Lower lobe of right lung (tissue), 2 donors: ENCODE measurements around the gene TOX2. TPM values are rescaled to one million over a fixed set of nuclear protein-coding genes. Genes with fewer than 3 reads are reported as not detected.
A peak's percentile ranks its signal among the peaks of the same experiment; 100 is the strongest.

Source experiments
- ATAC-seq, 2 donors: fragments of 200-7000 bp; cut with Tn5 transposase; one replicate each; pipeline ENCODE4 v1.9.1; 2020 to 2022; ENCODE audit warnings: mild to moderate bottlenecking in 2 of 2, moderate library complexity in 2 of 2
- DNase-seq: peaks from one replicate; pipeline ENCODE4 v3.0.0-alpha.2; 2020
- H3K27ac ChIP-seq: fragments of 200-600 bp; one replicate; pipeline ENCODE4 v1.8.0; 2022
- H3K27me3 ChIP-seq: fragments of 200-600 bp; one replicate; pipeline ENCODE4 v1.8.0; 2022; ENCODE audit warnings: low read depth
- H3K36me3 ChIP-seq: fragments of 200-600 bp; one replicate; pipeline ENCODE4 v1.8.0; 2022; ENCODE audit warnings: mild to moderate bottlenecking
- H3K4me1 ChIP-seq: fragments of 200-600 bp; one replicate; pipeline ENCODE4 v1.8.0; 2022
- H3K4me3 ChIP-seq: fragments of 200-600 bp; one replicate; pipeline ENCODE4 v1.8.0; 2022; ENCODE audit warnings: mild to moderate bottlenecking
- H3K9me3 ChIP-seq: fragments of 200-600 bp; one replicate; pipeline ENCODE4 v1.8.0; 2022
- intact Hi-C: fragments of 100-400 bp; cut with DNase I; formaldehyde crosslinking; loops from one replicate; pipeline ENCODE4 v1.11.0; 2022
- total RNA-seq: library from RNA; stranded (reverse); fragmentation: NEBNext Ultra II Directional; extraction: Animal tissue kit (Norgen Biotek cat#: 25700); gene quantifications from one replicate; pipeline ENCODE4 v1.2.1, GENCODE V29; 2021
- TF ChIP-seq, protein P1 (sequence below): fragments of 200-600 bp; IDR thresholded peaks from one replicate; pipeline ENCODE4 v1.8.0; 2022; ENCODE audit warnings: antibody characterized with exemption, mild to moderate bottlenecking
- donor health status: DM: no; HTN: yes; CAD: no; lungs with severe emphysema.

The TOX2 gene
- total RNA-seq, 1 donor from 2014 or later: 16.3 TPM

DNA sequence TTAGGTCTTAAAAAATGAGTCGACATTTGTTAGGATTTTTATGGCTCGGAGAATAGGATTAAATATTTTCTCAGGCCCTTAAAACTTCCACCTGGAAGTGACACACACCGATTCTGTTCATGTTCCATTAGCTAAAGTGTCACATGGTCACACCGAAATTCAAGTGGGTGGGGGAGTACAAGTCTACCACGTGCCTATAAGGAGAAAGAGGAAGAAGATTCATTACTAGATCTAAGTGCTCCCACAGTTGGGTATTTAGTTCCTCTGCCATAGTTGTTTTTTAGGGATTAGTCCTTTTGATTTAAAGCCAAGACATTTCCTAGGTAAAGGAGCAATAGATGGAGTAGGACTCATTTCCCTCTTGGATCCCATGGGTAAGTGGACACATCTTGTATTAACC lies 4.9 kb upstream of the TOX2 start:
- H3K4me1 ChIP-seq: no peaks in the 10 kb centered on the region
- peaks cover 30% of the 10 kb centered on the region for H3K9me3 ChIP-seq
- no peak overlapping the region for H3K4me3 ChIP-seq
- peaks cover 10% of the 10 kb centered on the region for H3K27me3 ChIP-seq
- intact Hi-C loops: no loop called here
- no peaks in the 10 kb centered on the region for H3K36me3 ChIP-seq
- no peak overlapping the region for H3K27ac ChIP-seq
- ATAC-seq: no peak
- TF ChIP-seq, protein P1, sequence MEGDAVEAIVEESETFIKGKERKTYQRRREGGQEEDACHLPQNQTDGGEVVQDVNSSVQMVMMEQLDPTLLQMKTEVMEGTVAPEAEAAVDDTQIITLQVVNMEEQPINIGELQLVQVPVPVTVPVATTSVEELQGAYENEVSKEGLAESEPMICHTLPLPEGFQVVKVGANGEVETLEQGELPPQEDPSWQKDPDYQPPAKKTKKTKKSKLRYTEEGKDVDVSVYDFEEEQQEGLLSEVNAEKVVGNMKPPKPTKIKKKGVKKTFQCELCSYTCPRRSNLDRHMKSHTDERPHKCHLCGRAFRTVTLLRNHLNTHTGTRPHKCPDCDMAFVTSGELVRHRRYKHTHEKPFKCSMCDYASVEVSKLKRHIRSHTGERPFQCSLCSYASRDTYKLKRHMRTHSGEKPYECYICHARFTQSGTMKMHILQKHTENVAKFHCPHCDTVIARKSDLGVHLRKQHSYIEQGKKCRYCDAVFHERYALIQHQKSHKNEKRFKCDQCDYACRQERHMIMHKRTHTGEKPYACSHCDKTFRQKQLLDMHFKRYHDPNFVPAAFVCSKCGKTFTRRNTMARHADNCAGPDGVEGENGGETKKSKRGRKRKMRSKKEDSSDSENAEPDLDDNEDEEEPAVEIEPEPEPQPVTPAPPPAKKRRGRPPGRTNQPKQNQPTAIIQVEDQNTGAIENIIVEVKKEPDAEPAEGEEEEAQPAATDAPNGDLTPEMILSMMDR: no peak
- DNase-seq: no peak

- intact Hi-C loops: no loop called here
- Histone ChIP-seq H3K36me3 (no peaks in the 10 kb centered on the region), H3K4me1 (peaks cover 7% of the 10 kb centered on the region), H3K27ac (no peak overlapping the region), H3K27me3 (peaks cover 18% of the 10 kb centered on the region), H3K4me3 (no peak overlapping the region), H3K9me3 (peaks cover 30% of the 10 kb centered on the region)
- ATAC-seq: no peak
- no peak for DNase-seq
- TF ChIP-seq, protein P1: no peak
These were observed 4.1 kb upstream of the TOX2 start for GRCh38 chr20:43910564-43910963.

DNA sequence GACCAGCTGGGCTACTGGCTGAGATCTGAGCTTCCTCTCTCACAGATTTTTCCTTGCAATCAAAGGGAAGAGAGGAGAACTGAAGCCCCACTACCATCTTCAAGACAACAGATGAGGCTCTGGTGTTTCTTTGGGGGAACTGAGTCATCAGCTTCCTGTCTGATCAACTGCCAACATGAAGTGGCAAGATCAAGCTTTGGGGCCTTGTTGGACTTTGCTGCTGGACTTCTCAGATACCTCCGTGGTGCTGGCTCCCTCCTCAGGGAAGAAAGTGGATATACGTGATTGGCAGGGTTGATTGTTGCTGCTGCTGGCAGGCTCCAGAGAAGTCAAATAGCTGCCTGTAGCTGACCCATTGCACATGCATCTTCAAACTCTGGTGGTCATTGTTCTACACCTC lies 3.6 kb upstream of the TOX2 start:
- TF ChIP-seq, protein P1: peak; percentile 10
- Histone ChIP-seq H3K36me3 (no peaks in the 10 kb centered on the region), H3K9me3 (peaks cover 30% of the 10 kb centered on the region), H3K27me3 (peaks cover 23% of the 10 kb centered on the region), H3K4me1 (peaks cover 12% of the 10 kb centered on the region), H3K4me3 (no peak overlapping the region), H3K27ac (no peak overlapping the region)
- no peak for ATAC-seq
- intact Hi-C loops: no loop called here
- no peak for DNase-seq

DNA sequence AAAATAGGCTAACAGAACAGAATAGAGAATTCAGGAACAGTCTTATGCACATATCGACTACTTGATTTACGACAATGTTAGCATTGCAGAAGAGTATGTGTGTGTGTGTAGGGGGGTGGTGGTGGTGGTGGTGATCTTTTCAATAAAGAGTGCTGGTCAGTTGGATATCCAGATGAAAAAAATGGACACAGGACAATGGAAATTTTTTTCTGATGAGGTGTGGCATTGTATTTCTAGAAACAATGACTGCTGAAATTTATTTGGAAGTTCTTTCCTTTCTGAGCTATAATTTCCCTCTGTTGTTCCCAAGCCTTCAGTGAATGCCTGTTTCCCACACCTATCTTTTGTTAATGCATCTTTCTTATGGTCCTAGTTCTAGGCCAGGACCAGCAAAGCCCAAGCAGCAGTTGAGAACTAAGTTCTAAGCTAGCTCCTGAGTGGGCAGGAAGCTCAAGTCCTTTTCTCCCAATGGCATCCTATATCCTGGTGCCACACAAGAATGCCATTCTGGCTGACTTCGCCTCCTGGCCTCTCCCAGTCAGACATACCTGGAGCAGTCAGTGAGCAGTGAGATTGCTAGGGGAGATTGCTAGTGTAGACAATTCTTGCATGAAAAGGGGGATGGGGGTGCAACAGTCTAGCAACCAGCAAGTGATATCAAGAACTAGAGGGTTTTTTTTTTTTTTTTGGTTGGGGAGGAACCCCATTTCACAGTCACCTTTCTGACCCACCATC lies 1.2 kb upstream of the TOX2 start:
- Histone ChIP-seq H3K27me3 (peaks cover 44% of the 10 kb centered on the region), H3K36me3 (no peaks in the 10 kb centered on the region), H3K4me1 (peaks cover 14% of the 10 kb centered on the region), H3K9me3 (peaks cover 17% of the 10 kb centered on the region), H3K4me3 (no peak overlapping the region), H3K27ac (no peak overlapping the region)
- intact Hi-C loops: no loop called here
- DNase-seq (no peak), ATAC-seq (no peak)
- TF ChIP-seq, protein P1: no peak

DNA sequence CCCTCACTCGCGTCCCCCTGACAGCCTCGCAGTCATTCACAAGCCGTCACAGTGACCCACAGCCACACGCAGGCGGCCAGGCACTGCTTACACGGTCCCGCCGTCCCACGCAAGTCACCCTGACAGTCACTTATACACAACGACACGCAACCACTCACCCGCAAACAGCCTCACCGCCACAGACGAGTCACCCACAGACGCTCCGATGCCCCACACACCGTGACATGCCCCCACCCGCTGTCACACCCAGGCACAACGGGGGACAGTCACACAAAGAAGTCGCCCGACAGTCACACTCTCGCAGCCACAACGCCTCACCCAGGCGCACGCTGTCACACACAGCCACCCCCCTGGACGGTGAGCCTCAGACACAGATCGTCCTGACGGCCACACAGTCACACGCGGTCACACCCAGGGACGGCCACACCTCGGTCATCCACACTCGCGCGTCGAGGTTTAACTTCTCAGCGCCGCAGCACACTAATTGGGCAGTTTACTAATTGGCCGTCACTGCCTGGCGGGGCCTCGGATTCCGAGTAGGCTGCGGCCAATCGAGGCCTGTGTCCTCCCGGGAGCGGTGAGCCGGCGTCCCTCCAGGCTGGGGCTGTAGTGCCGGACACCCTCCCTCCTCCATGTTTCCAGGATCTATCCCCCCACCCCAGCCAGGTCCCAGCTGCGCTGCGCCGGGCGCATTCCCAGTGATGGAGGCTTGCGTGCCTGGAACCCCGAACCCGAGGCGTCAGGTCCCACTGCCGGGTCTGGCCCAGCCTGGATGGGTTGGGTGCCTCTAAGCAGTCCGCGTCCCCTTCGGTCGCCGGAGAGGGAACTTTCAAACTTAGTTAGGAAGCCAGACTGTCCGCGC lies 790 bp downstream of the TOX2 start:
- Histone ChIP-seq H3K9me3 (peaks cover 14% of the 10 kb centered on the region), H3K27ac (peak overlapping the region; percentile 73), H3K4me3 (peak overlapping the region; percentile 63), H3K27me3 (peaks cover 44% of the 10 kb centered on the region), H3K4me1 (peaks cover 14% of the 10 kb centered on the region), H3K36me3 (no peaks in the 10 kb centered on the region)
- TF ChIP-seq, protein P1: no peak
- intact Hi-C loops: no loop called here
- no peak for DNase-seq
- ATAC-seq: peak; percentile 38 to 59
